ENCODE measurements around the gene ZNF175.

ZNF175 gene

GRCh38 chr19:51571599-51571998, 516 bp downstream of the ZNF175 start:
- no peak for FAIRE-seq
- TF ChIP-seq POLR2AphosphoS5 (IDR thresholded peaks at IDR 0.05; ENCODE audit: low read depth, low read length), result no peak
- no peak for TF ChIP-seq POLR2A (IDR thresholded peaks at IDR 0.05; ENCODE audit: low read depth, low read length)
- no peak for TF ChIP-seq TAF1 (IDR thresholded peaks at IDR 0.05; ENCODE audit: borderline replicate concordance, low read depth, low read length)

GRCh38 chr19:51572410-51572809, 1.3 kb downstream of the ZNF175 start:
- TF ChIP-seq POLR2A (IDR thresholded peaks at IDR 0.05; ENCODE audit: low read depth, low read length) (no peak), TAF1 (IDR thresholded peaks at IDR 0.05; ENCODE audit: borderline replicate concordance, low read depth, low read length) (no peak), POLR2AphosphoS5 (IDR thresholded peaks at IDR 0.05; ENCODE audit: low read depth, low read length) (no peak)
- FAIRE-seq (no peak), DNase-seq (ENCODE audit: insufficient read length) (no peak)

More at GRCh38 chr19:51571599-51571998, 516 bp downstream of the ZNF175 start:
- DNase-seq (ENCODE audit: insufficient read length), result no peak

GRCh38 chr19:51572908-51573307, 1.8 kb downstream of the ZNF175 start:
- FAIRE-seq (no peak), DNase-seq (ENCODE audit: insufficient read length) (no peak)
- TF ChIP-seq POLR2AphosphoS5 (IDR thresholded peaks at IDR 0.05; ENCODE audit: low read depth, low read length), result no peak
- no peak for TF ChIP-seq TAF1 (IDR thresholded peaks at IDR 0.05; ENCODE audit: borderline replicate concordance, low read depth, low read length)
- no peak for TF ChIP-seq POLR2A (IDR thresholded peaks at IDR 0.05; ENCODE audit: low read depth, low read length)

DNA sequence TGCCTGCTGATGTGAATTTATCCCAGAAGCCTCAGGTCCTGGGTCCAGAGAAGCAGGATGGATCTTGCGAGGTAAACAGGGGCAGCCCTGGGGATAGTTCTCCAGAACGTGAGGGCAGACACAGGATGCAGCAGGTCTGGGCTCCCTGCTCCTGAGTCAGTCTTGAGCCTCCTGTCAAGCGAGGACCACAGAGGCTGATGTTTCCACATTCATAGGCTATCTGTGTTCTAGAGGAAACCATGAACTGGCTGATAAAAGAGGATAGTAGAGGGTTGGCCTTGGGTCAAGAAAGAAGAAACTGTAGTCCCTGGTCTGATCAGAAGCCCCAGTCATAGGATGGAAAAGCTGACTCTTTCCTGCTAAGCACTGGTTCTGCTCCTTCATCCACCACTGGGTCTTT, 2.2 kb downstream of the ZNF175 start:
- TF ChIP-seq POLR2A (IDR thresholded peaks at IDR 0.05; ENCODE audit: low read depth, low read length) (no peak), TAF1 (IDR thresholded peaks at IDR 0.05; ENCODE audit: borderline replicate concordance, low read depth, low read length) (no peak), POLR2AphosphoS5 (IDR thresholded peaks at IDR 0.05; ENCODE audit: low read depth, low read length) (no peak)
- FAIRE-seq (no peak), DNase-seq (ENCODE audit: insufficient read length) (no peak)

GRCh38 chr19:51576850-51577249, 5.8 kb downstream of the ZNF175 start:
- no peak for FAIRE-seq
- TF ChIP-seq POLR2A (IDR thresholded peaks at IDR 0.05; ENCODE audit: low read depth, low read length) (no peak), TAF1 (IDR thresholded peaks at IDR 0.05; ENCODE audit: borderline replicate concordance, low read depth, low read length) (no peak), POLR2AphosphoS5 (IDR thresholded peaks at IDR 0.05; ENCODE audit: low read depth, low read length) (no peak)
- DNase-seq (ENCODE audit: insufficient read length), result no peak

DNA sequence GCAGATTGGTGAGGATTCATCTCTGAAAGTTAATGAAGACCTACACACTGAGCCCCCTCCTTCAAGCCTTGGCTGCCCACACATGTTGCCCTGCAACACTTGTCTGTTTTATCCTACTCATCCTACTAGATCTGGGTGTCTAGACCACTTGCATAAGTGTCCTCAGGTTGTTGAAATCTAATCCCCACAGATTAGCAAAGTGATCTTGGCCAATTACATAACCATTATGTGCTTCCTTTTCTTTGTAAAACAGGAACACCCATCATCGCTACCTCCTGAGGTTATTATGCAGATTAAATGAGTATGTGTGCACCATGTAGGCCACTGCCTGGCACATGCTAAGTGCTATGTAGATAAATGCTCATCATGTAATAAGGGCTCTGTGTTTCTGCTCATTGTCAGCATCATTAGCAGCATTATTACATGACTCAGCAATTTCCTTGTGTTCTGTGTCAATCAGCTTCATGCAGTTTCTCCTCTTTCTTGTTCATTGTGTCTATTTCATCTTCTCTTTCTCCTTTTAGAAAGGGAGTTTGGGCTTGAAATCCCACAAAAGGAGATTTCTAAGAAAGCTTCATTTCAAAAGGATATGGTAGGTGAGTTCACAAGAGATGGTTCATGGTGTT, 15.1 kb downstream of the ZNF175 start:
- FAIRE-seq (peak; percentile 30), DNase-seq (ENCODE audit: insufficient read length) (no peak)
- TF ChIP-seq POLR2A (IDR thresholded peaks at IDR 0.05; ENCODE audit: low read depth, low read length) (no peak), POLR2AphosphoS5 (IDR thresholded peaks at IDR 0.05; ENCODE audit: low read depth, low read length) (no peak)

- FAIRE-seq (no peak), DNase-seq (ENCODE audit: insufficient read length) (no peak)
- TF ChIP-seq POLR2AphosphoS5 (IDR thresholded peaks at IDR 0.05; ENCODE audit: low read depth, low read length) (no peak), TAF1 (IDR thresholded peaks at IDR 0.05; ENCODE audit: borderline replicate concordance, low read depth, low read length) (no peak), POLR2A (IDR thresholded peaks at IDR 0.05; ENCODE audit: low read depth, low read length) (no peak)
Measured at GRCh38 chr19:51586799-51587198, 15.7 kb downstream of the ZNF175 start.

GRCh38 chr19:51587264-51588191, 16.4 kb downstream of the ZNF175 start:
- no peak for DNase-seq (ENCODE audit: insufficient read length)
- FAIRE-seq, result no peak
- TF ChIP-seq POLR2A (IDR thresholded peaks at IDR 0.05; ENCODE audit: low read depth, low read length), result no peak
- TF ChIP-seq TAF1 (IDR thresholded peaks at IDR 0.05; ENCODE audit: borderline replicate concordance, low read depth, low read length), result no peak
- no peak for TF ChIP-seq POLR2AphosphoS5 (IDR thresholded peaks at IDR 0.05; ENCODE audit: low read depth, low read length)

DNA sequence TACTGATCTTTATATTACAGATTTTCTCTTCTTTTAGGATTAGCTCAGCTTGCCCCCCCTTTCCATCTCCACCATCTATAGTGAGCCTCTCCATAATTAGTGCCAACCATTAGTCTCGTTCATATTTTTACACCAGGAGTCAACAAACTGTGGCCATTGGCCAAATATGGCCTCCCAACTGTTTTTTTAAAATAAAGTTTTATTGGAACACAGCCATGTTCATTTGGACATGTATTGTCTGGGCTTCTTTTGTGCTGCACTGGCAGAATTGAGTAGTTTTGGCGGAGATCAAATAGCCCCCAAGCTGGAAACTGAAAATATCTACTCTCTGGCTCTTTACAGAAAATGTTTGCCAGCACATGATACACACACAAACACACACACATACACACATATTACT, 18.4 kb downstream of the ZNF175 start:
- no peak for DNase-seq (ENCODE audit: insufficient read length)
- no peak for FAIRE-seq
- TF ChIP-seq POLR2A (IDR thresholded peaks at IDR 0.05; ENCODE audit: low read depth, low read length) (no peak), POLR2AphosphoS5 (IDR thresholded peaks at IDR 0.05; ENCODE audit: low read depth, low read length) (no peak), TAF1 (IDR thresholded peaks at IDR 0.05; ENCODE audit: borderline replicate concordance, low read depth, low read length) (no peak)

DNA sequence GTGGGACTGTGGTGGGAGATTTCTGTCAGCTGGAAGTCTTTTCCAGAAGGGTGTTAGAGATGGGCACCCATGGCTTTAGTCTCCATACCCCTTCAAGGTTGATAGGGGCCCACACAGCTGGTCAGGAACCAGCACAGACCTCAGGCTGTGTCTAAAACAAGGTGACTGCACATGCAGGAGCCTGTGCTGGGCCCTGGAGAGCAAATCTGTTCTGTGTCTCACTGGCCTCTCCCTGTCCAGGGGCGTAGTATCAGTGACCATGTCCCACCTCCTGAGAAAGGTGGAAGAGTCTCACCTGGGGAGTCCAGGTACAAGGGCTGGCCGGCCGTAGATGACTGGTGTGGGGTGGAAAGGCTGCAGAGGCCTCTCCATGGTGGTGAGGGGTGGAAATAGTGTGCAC, 19.4 kb downstream of the ZNF175 start:
- TF ChIP-seq TAF1 (IDR thresholded peaks at IDR 0.05; ENCODE audit: borderline replicate concordance, low read depth, low read length) (no peak), POLR2A (IDR thresholded peaks at IDR 0.05; ENCODE audit: low read depth, low read length) (no peak), POLR2AphosphoS5 (IDR thresholded peaks at IDR 0.05; ENCODE audit: low read depth, low read length) (no peak)
- FAIRE-seq (no peak), DNase-seq (ENCODE audit: insufficient read length) (no peak)

GRCh38 chr19:51592521-51592920, 21.4 kb downstream of the ZNF175 start:
- TF ChIP-seq POLR2A (IDR thresholded peaks at IDR 0.05; ENCODE audit: low read depth, low read length), result no peak
- no peak for TF ChIP-seq POLR2AphosphoS5 (IDR thresholded peaks at IDR 0.05; ENCODE audit: low read depth, low read length)
- TF ChIP-seq TAF1 (IDR thresholded peaks at IDR 0.05; ENCODE audit: borderline replicate concordance, low read depth, low read length), result no peak
- DNase-seq (ENCODE audit: insufficient read length) (no peak), FAIRE-seq (no peak)
